ENCODE results near the gene RLN1. TPM values are rescaled to one million over a fixed set of nuclear protein-coding genes. Genes with fewer than 3 reads are reported as not detected.

Gene RLN1
- total and polyA plus RNA-seq, 2 of the 4 experiments (the other 2 are of a cell fraction): not detected

- Histone ChIP-seq H3K4me1 (ENCODE audit: control insufficient read depth, insufficient read depth, low read length) (no peaks in the 10 kb centered on the region), H2BK20ac (ENCODE audit: low read depth, low read length) (no peak overlapping the region), H3K4me2 (ENCODE audit: low read depth, low read length) (no peak overlapping the region), H3K9ac (ENCODE audit: low read depth, low read length) (no peak overlapping the region), H3K79me1 (ENCODE audit: low read depth in 1 of 2, low read length in 2 of 2) (no peaks in the 10 kb centered on the region), H3K9me3 (ENCODE audit: control insufficient read depth, insufficient read depth, low read length) (no peaks in the 10 kb centered on the region), H3K18ac (ENCODE audit: low read depth, low read length) (no peak overlapping the region), H4K20me1 (ENCODE audit: insufficient read depth, low read length) (no peaks in the 10 kb centered on the region), H4K91ac (ENCODE audit: insufficient read depth, low read depth, low read length) (no peak overlapping the region), H3K23ac (ENCODE audit: low read depth, low read length) (no peak overlapping the region), H3K9me1 (ENCODE audit: insufficient read depth, low read length) (no peaks in the 10 kb centered on the region), H2BK15ac (ENCODE audit: low read depth, low read length) (no peak overlapping the region), H2AK9ac (replicated peaks; ENCODE audit: low read depth, low read length, poor library complexity) (no peak overlapping the region), H2AFZ (replicated peaks; ENCODE audit: low read length, poor library complexity) (no peak overlapping the region), H3K27ac (ENCODE audit: insufficient read depth, low read length) (no peak overlapping the region), H3K4me3 (ENCODE audit: insufficient read depth, low read depth, low read length) (no peak overlapping the region), H3K14ac (replicated peaks; ENCODE audit: low read depth, low read length) (no peak overlapping the region; the same call in 1 of the 2 replicates), H2BK5ac (ENCODE audit: low read depth, low read length, poor library complexity, severe bottlenecking) (no peak overlapping the region), H3K36me3 (ENCODE audit: control insufficient read depth, insufficient read depth, low read length) (no peaks in the 10 kb centered on the region), H4K8ac (ENCODE audit: low read depth in 2 of 2, low read length in 2 of 2) (no peak overlapping the region), H3K27me3 (ENCODE audit: control insufficient read depth, insufficient read depth, low read length) (peaks cover 1% of the 10 kb centered on the region; the same call in 1 of the 2 replicates), H3K4ac (ENCODE audit: low read depth, low read length) (no peak overlapping the region), H3K56ac (ENCODE audit: extremely low read depth, insufficient read depth, low read length) (no peak overlapping the region), H2AK5ac (ENCODE audit: low read depth, low read length) (no peak overlapping the region), H4K5ac (ENCODE audit: low read depth, low read length) (no peak overlapping the region), H2BK120ac (ENCODE audit: low read depth, low read length) (no peak overlapping the region)
- POLR2A ChIA-PET (ENCODE audit: unreplicated experiment): interaction anchor here (0.6 kb wide), 2 partner anchors 8 to 1193 kb away, joined by 3 to 7 read pairs; no protein-coding TSS in a partner anchor
- CTCF ChIA-PET: interaction anchor here (0.5 kb wide), 1 partner anchor 27 kb away, joined by 4 read pairs; no protein-coding TSS in a partner anchor
- intact Hi-C loops (cut with micrococcal nuclease) (no loop called here), dilution Hi-C loops (cut with HindIII; ENCODE audit: low sequenced_read_pairs, unreplicated experiment) (no loop called here), in situ Hi-C loops (cut with MboI; ENCODE audit: low sequenced_read_pairs) (no loop called here)
- no CpG with 5 or more reads among the region's 1 CpG for WGBS, 2 experiments (ENCODE audit: extremely low coverage in 2 of 2, insufficient read length in 1 of 2)
- TF ChIP-seq RAD21 (IDR thresholded peaks at IDR 0.05; ENCODE audit: low read length) (no peak), NFE2L2 (IDR thresholded peaks at IDR 0.05; ENCODE audit: low read depth, low read length) (no peak), MAZ (IDR thresholded peaks at IDR 0.05; ENCODE audit: borderline replicate concordance, low read depth, low read length) (no peak), FOS (IDR thresholded peaks at IDR 0.05; ENCODE audit: low read depth, low read length) (no peak), SMC3 (IDR thresholded peaks at IDR 0.05; ENCODE audit: low read depth, low read length) (no peak), CHD1 (IDR thresholded peaks at IDR 0.05; ENCODE audit: low read depth, low read length) (no peak), CEBPB (IDR thresholded peaks at IDR 0.05; ENCODE audit: low read depth, low read length) (no peak), POLR2A (IDR thresholded peaks at IDR 0.05; ENCODE audit: low read depth, low read length) (no peak), USF2 (IDR thresholded peaks at IDR 0.05; ENCODE audit: low read depth, low read length) (no peak), MXI1 (IDR thresholded peaks at IDR 0.05; ENCODE audit: borderline replicate concordance, low read depth, low read length) (no peak), RFX5 (IDR thresholded peaks at IDR 0.05; ENCODE audit: low read depth, low read length) (no peak), RCOR1 (IDR thresholded peaks at IDR 0.05; ENCODE audit: insufficient replicate concordance, low read length) (no peak)
- ATAC-seq (ENCODE audit: low read depth) (no peak), DNase-seq (no peak)
- BruUV-seq (replicated peaks): no TSS peak
Observed at GRCh38 chr9:5357431-5358105, 17.9 kb upstream of the RLN1 start.

Measured in IMR-90 (cell line).